Transverse colon (tissue), 4 donors: ENCODE results near the gene NUTM2G. TPM values are rescaled to one million over a fixed set of nuclear protein-coding genes. Genes with fewer than 3 reads are reported as not detected.
A peak's percentile ranks its signal among the peaks of the same experiment; 100 is the strongest.
"Not testable (repeated sequence)": the region's sequence is repeated elsewhere in the genome, so short reads cannot be mapped to it uniquely, and the experiment has no call there.

Experiments
- DNase-seq: peaks from one replicate; pipeline ENCODE4 v3.0.0-alpha.2; 2019
- H3K27ac ChIP-seq, 4 donors: fragments of 200-600 bp; sonication (generic); 2 replicates each; pipeline ENCODE4 v1.5.1; 2016 to 2018; ENCODE audit warnings: inconsistent platforms in 4 of 4
- H3K27me3 ChIP-seq: fragments of 200-600 bp; sonication (generic); 2 replicates; pipeline ENCODE4 v1.5.1; 2017; ENCODE audit warnings: inconsistent platforms
- H3K36me3 ChIP-seq, 4 donors: fragments of 200-600 bp; sonication (generic); 2 replicates each; pipeline ENCODE4 v1.5.1; 2017 to 2019; ENCODE audit warnings: inconsistent platforms in 4 of 4
- H3K4me1 ChIP-seq, 4 donors: fragments of 200-600 bp; sonication (generic); 2 replicates each; pipeline ENCODE4 v1.5.1; 2017 to 2020; ENCODE audit warnings: inconsistent platforms in 4 of 4
- H3K4me3 ChIP-seq, 4 donors: fragments of 200-600 bp; sonication (generic); 1 replicate in 1 of 4; 2 replicates in 3 of 4; pipeline versions ENCODE4 v1.5.1 to v1.6.1; 2017 to 2019; ENCODE audit warnings: inconsistent platforms in 4 of 4
- H3K9me3 ChIP-seq, 2 donors: fragments of 200-600 bp; sonication (generic); 2 replicates each; pipeline ENCODE4 v1.5.1; 2017 to 2019; ENCODE audit warnings: inconsistent platforms in 2 of 2
- POLR2A ChIP-seq: fragments of 450-650 bp; IDR thresholded peaks from one replicate; pipeline ENCODE4 v1.6.1; 2016; ENCODE audit warnings: antibody characterized with exemption, mild to moderate bottlenecking, moderate library complexity
- WGBS, 2 donors: methylation state at CpG; one replicate each; pipeline ENCODE4 v1.1.5; 2018; ENCODE audit warnings: low coverage in 1 of 2; 5-methylcytosine and 5-hydroxymethylcytosine counted together
- in situ Hi-C, 4 donors: fragments of 200-750 bp; cut with MboI; loops; one replicate each; pipeline versions ENCODE4 v1.15.0 to v1.15.1; 2017; ENCODE audit warnings: low sequenced_read_pairs in 3 of 4, low pct_ligation_motif_present in 1 of 4, low pct_unique_long_range_greater_than_20kb in 1 of 4
- intact Hi-C: fragments of 100-400 bp; cut with DNase I; formaldehyde crosslinking; loops from one replicate; pipeline ENCODE4 v1.15.1; 2023; ENCODE audit warnings: low total_unique reads
- total RNA-seq, 4 donors: library from RNA; depleted of rRNA; stranded (reverse); fragments of >200 nt; gene quantifications; one replicate each; pipeline ENCODE4 v1.1.0, GENCODE V29; 2016

The NUTM2G gene
- total RNA-seq, 4 donors from 2014 or later, result not detected

DNA sequence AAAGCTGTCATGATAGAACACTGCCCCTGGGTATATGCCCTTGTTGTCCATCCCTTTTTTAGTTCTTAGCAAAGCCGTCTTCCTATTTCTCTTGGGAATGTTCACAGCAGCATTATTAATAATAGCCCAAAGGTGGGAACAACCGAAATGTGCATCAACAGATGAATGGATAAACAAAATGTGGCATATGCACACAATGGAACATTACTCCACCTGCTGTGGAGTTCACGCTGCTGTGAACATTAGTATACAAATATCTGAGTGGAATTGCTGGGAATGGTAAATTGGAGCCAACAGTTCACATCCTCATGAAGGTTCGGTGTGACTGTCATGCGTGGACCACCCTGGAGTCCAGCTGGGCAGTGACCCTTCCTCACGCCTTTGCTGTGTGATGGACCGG, 36.5 kb upstream of the NUTM2G start:
- Histone ChIP-seq H3K9me3 (no peaks in the 10 kb centered on the region), H3K4me3 (no peak overlapping the region), H3K27ac (no peak overlapping the region), H3K4me1 (no peaks in the 10 kb centered on the region), H3K27me3 (no peaks in the 10 kb centered on the region), H3K36me3 (no peaks in the 10 kb centered on the region)
- no peak for TF ChIP-seq POLR2A
- in situ Hi-C loops (no loop called here), intact Hi-C loops (no loop called here)
- 97% methylated on average over 7 of the region's 7 CpGs; no CpG with 5 or more reads in 1 of the 2 donors for WGBS, 2 donors
- no peak for DNase-seq

DNA sequence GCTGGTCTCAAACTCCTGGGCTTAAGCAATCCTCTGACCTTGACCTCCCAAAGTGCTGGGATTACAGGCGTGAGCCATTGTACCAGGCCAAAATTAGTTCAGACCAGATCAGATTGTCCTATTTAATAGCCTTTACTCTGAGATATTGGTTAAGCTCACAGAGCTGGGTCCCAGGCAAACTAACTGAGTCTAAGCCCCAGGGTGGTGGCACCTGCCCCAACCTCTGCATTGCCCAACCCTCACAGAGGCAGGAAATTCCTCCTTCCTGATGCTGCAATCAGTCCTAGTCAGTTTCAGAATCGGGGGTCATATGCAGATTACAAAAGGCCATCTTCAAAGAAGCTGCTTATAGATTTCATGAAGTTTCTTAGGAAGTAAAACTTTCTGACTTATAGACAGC, 28.6 kb upstream of the NUTM2G start:
- H3K27me3 ChIP-seq, H3K4me3 ChIP-seq, H3K9me3 ChIP-seq, intact Hi-C loops, DNase-seq, H3K36me3 ChIP-seq, H3K4me1 ChIP-seq, H3K27ac ChIP-seq, in situ Hi-C loops: not testable (repeated sequence)
- 100% methylated on average over 1 of the region's 2 CpGs for WGBS, 2 donors

DNA sequence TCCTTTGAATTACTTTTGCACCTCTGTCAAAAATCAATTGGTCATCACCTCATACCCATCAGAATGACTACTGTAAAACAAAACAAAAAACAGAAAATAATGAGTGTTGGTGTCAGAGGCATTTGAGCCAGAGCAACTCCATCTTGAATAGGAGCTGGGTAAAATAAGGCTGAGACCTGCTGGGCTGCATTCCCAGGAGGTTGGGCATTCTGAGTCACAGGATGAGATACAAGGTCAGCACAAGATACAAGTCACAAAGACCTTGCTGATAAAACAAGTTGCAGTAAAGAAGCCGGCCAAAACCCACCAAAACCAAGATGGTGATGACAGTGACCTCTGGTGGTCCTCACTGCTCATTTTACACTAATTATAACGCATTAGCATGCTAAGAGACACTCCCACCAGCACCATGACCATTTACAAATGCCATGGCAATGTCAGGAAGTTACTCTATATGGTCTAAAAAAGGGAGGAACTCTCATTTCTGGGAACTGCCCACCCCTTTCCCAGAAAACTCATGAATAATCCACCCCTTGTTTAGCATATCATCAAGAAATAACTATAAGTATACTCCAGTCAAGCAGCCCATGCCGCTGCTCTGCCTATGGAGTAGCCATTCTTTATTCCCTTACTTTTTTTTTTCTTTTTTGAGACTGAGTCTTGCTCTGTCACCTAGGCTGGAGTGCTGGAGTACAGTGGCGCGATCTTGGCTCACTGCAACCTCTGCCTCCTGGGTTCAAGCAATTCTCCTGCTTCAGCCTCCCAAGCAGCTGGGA, 23.5 kb upstream of the NUTM2G start:
- DNase-seq, H3K27ac ChIP-seq, in situ Hi-C loops, H3K36me3 ChIP-seq, intact Hi-C loops, H3K9me3 ChIP-seq, H3K27me3 ChIP-seq, H3K4me1 ChIP-seq, H3K4me3 ChIP-seq: not testable (repeated sequence)
- WGBS, 2 donors, result 90% methylated on average over 2 of the region's 5 CpGs; no CpG with 5 or more reads in 1 of the 2 donors

DNA sequence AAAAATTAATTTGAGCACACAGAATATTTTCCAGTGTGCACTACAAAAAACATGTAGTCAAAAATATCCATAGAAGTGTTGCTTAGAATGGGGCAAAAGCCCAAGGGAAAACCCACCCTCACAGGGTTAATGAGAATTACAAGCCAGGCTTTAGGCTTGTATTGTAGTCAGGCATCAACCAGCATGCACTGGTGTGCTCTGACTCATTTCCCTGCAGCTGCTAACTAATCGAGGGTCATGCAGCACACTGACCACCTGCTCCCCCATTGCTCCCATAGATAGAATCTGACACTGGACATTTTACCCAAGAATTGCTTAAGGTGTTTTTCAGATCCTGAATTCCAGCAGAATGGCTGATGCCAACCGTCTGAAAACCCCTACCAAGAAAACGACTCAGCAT, 20.2 kb upstream of the NUTM2G start:
- H3K4me3 ChIP-seq, DNase-seq, H3K27me3 ChIP-seq, intact Hi-C loops, in situ Hi-C loops, H3K4me1 ChIP-seq, H3K9me3 ChIP-seq, H3K27ac ChIP-seq, H3K36me3 ChIP-seq: not testable (repeated sequence)
- WGBS, 2 donors, result no CpG with 5 or more reads among the region's 3 CpGs

DNA sequence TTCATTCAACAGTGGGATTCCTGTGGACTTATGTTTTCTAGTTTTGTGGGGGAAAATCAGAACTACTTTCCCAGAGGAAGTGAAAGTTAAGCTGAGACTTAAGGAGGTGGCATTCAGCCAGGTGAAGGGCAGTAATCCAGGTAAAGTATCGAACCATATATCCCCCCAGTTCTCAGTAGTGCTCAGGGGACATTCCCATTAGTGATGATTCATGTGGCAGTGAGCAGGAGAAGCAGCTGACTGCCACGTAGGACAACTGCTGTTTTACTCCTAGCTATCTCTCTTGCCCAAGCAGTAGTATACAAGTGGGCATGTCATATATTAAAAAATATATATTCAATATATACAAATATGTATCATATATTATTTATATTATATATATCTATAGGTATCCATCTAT, 13.1 kb upstream of the NUTM2G start:
- intact Hi-C loops, H3K4me3 ChIP-seq, DNase-seq, in situ Hi-C loops, H3K36me3 ChIP-seq, H3K27me3 ChIP-seq, H3K27ac ChIP-seq, H3K9me3 ChIP-seq, H3K4me1 ChIP-seq: not testable (repeated sequence)
- no CpG with 5 or more reads among the region's 2 CpGs for WGBS, 2 donors

DNA sequence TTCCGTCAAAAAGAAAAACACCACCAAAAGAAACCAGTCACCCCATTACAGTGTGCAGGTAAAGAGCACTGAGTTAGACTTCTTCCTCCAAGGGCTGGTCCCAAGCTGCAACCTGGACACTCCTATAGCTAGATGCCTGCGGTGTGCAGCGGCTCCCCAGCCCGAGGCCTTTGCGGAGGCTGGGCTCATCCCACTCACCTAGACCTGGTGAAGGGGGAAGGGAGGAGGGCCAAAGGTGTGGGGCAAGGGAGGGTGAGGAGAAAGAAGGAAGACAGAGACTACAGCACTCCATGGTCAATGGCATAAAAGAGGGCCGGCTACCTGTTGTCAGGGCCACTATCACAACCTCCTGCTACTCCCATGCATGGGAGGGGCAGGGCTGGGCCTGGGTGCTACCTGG, 12.1 kb upstream of the NUTM2G start:
- H3K9me3 ChIP-seq, H3K4me1 ChIP-seq, DNase-seq, H3K27me3 ChIP-seq, in situ Hi-C loops, H3K4me3 ChIP-seq, H3K27ac ChIP-seq, H3K36me3 ChIP-seq, intact Hi-C loops: not testable (repeated sequence)
- 100% methylated on average over 1 to 2 of the region's 6 CpGs for WGBS, 2 donors

DNA sequence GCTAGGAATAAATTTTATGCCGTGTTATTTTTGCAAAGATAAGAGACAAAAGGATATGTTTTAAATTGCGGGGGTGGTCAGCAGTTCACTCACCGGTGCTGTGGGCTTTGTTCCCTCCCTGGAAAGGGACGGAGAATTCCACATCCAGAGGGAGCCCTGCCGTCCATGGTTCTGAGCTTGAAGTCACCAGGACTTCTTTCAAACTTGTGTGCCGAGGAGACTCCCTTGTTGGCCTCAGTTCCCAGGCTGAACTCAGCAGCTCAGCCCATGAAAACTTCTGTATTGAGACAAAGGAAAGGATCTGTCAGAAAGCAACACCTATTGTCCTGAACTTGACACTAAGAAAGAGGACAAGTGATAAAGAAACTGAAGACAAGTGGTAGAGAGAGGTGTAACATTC, 10.1 kb upstream of the NUTM2G start:
- DNase-seq, intact Hi-C loops, in situ Hi-C loops, H3K9me3 ChIP-seq, H3K4me3 ChIP-seq, H3K36me3 ChIP-seq, H3K4me1 ChIP-seq, H3K27me3 ChIP-seq, H3K27ac ChIP-seq: not testable (repeated sequence)
- WGBS, 2 donors, result 83 to 97% methylated on average over 4 to 6 of the region's 6 CpGs

DNA sequence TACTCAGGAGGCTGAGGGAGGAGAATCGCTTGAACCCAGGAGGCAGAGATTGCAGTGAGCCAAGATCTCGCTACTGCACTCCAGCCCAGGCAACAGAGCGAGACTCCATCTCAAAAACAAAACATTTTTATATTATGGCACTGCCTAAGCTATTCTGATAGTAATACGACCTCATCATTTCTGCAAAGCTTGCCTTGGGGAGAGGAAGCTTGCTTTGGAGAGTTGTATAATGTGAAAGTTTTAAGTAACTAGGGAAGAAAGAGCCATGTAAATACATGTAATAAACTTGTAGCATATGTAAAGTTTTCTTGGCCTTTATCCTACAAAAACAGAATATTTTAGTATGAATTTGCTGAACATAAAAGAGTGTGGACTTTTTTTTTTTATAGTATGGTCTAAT, 7.8 kb upstream of the NUTM2G start:
- H3K27me3 ChIP-seq, DNase-seq, H3K4me1 ChIP-seq, H3K36me3 ChIP-seq, H3K27ac ChIP-seq, intact Hi-C loops, H3K4me3 ChIP-seq, H3K9me3 ChIP-seq, in situ Hi-C loops: not testable (repeated sequence)
- WGBS, 2 donors, result 100% methylated on average over 3 of the region's 4 CpGs; no CpG with 5 or more reads in 1 of the 2 donors

DNA sequence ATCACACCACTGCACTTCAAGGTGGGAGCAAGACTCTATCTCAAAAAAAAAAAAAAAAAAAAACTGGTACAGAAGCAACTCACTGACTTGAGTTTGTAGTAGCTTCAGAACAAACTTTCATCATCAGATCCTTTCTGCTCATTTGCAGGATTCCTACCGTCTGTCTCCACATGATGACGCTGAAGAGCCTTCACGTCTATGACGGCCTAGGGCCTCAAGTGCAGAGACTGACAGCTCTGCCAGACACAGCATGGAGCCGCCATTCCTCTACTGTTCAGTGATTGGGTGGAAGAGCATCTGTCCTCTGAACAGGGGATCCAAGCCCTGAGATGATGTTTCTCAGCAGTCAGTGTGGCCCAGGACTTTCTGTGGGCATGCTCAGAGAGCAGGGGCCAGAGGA, 3.1 kb upstream of the NUTM2G start:
- WGBS, 2 donors, result 98 to 100% methylated on average over 2 to 5 of the region's 5 CpGs
- H3K27me3 ChIP-seq, H3K27ac ChIP-seq, H3K4me1 ChIP-seq, in situ Hi-C loops, intact Hi-C loops, H3K9me3 ChIP-seq, H3K36me3 ChIP-seq, H3K4me3 ChIP-seq, DNase-seq: not testable (repeated sequence)

DNA sequence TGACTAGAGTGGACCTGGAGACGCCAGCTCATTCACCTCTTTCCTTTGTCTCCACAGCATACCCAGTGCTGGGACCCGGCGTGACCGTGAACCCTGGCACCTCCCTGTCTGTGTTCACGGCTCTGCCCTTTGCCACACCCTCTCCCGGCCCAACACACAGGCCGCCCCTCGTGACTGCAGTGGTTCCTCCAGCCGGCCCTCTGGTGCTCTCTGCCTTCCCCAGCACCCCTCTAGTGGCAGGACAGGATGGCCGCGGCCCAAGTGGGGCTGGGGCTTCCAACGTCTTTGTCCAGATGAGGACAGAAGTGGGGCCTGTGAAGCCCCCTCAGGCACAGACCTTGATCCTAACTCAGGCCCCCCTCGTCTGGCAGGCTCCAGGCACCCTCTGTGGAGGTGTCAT, 3.0 kb downstream of the NUTM2G start:
- H3K4me1 ChIP-seq, H3K36me3 ChIP-seq, H3K27me3 ChIP-seq, H3K27ac ChIP-seq, in situ Hi-C loops, intact Hi-C loops, H3K4me3 ChIP-seq, H3K9me3 ChIP-seq: not testable (repeated sequence)
- DNase-seq, result peak; percentile 17
- whole genome bisulfite sequencing, 2 donors, result 63% methylated on average over 12 of the region's 13 CpGs; no CpG with 5 or more reads in 1 of the 2 donors

DNA sequence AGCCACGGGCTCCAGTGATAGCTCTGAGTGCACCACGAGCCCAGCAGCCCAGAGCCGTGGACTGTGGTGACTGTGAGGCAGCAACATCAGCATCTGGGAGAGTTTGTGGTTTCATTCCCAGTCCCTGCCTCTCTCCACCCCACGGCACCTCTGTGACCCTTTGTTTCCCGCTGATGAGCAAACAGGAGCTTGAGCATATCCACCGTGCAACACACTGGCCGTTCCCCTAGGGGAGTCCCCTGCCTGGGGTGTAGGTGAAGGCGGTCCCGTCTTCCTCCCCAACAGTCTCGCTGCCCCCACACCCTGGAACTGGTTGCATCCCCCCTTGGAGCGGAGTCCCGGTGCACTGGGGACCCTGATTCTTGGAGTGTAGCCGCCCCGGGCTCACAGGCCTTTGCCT, 5.5 kb downstream of the NUTM2G start:
- H3K27ac ChIP-seq, H3K4me1 ChIP-seq, DNase-seq, H3K4me3 ChIP-seq, intact Hi-C loops, H3K27me3 ChIP-seq, in situ Hi-C loops, H3K36me3 ChIP-seq, H3K9me3 ChIP-seq: not testable (repeated sequence)
- WGBS, 2 donors, result 94% methylated on average over 11 of the region's 14 CpGs; no CpG with 5 or more reads in 1 of the 2 donors
